ENCODE results near the gene YPEL2. TPM values are rescaled to one million over a fixed set of nuclear protein-coding genes. Genes with fewer than 3 reads are reported as not detected.
A peak's percentile ranks its signal among the peaks of the same experiment; 100 is the strongest.
"Not testable (repeated sequence)": the region's sequence is repeated elsewhere in the genome, so short reads cannot be mapped to it uniquely, and the experiment has no call there.

The YPEL2 gene
- 10 to 100 TPM; 28.6 to 37.6 (median 34.1) TPM for polyA plus RNA-seq (ENCODE audit: insufficient read length in 4 of 4)

GRCh38 chr17:59331129-59331928 lies at the start of gene YPEL2:
YPEL2 (plus strand) TSS chr17:59331655; CDS start chr17:59353410, 21,755 bp downstream.
- DNase-seq (ENCODE audit: low read depth in 4 of 4, low spot score in 2 of 4): peak in 3 of 4 donors; percentile 83 to 91 (median 89)

GRCh38 chr17:59284317-59284716 lies 47.1 kb upstream of the YPEL2 start:
- DNase-seq (ENCODE audit: low read depth in 4 of 4, low spot score in 2 of 4): no peak

- no peak for DNase-seq (ENCODE audit: low read depth in 4 of 4, low spot score in 2 of 4)
These were observed 44.0 kb upstream of the YPEL2 start for GRCh38 chr17:59287452-59287851.

GRCh38 chr17:59287891-59288290 lies 43.6 kb upstream of the YPEL2 start:
- no peak for DNase-seq (ENCODE audit: low read depth in 4 of 4, low spot score in 2 of 4)

GRCh38 chr17:59289981-59290301 lies 41.5 kb upstream of the YPEL2 start:
- no peak for DNase-seq (ENCODE audit: low read depth in 4 of 4, low spot score in 2 of 4)

GRCh38 chr17:59290302-59290998 lies 41.0 kb upstream of the YPEL2 start:
- not testable (repeated sequence) for DNase-seq (ENCODE audit: low read depth in 4 of 4, low spot score in 2 of 4)

GRCh38 chr17:59292174-59292523 lies 39.3 kb upstream of the YPEL2 start:
- DNase-seq (ENCODE audit: low read depth in 4 of 4, low spot score in 2 of 4): no peak

- DNase-seq (ENCODE audit: low read depth in 4 of 4, low spot score in 2 of 4): no peak
These were observed 35.3 kb upstream of the YPEL2 start for GRCh38 chr17:59296190-59296589.

- DNase-seq (ENCODE audit: low read depth in 4 of 4, low spot score in 2 of 4): no peak
These were observed 32.9 kb upstream of the YPEL2 start for GRCh38 chr17:59298521-59298920.

- no peak for DNase-seq (ENCODE audit: low read depth in 4 of 4, low spot score in 2 of 4)
These were observed 31.9 kb upstream of the YPEL2 start for GRCh38 chr17:59299400-59300092.

- DNase-seq (ENCODE audit: low read depth in 4 of 4, low spot score in 2 of 4): no peak
These were observed 30.5 kb upstream of the YPEL2 start for GRCh38 chr17:59300941-59301340.

- DNase-seq (ENCODE audit: low read depth in 4 of 4, low spot score in 2 of 4): no peak
These were observed 26.6 kb upstream of the YPEL2 start for GRCh38 chr17:59304811-59305210.

GRCh38 chr17:59310263-59310920 lies 21.1 kb upstream of the YPEL2 start:
- DNase-seq (ENCODE audit: low read depth in 4 of 4, low spot score in 2 of 4): no peak

- peak in 1 of 4 donors; percentile 65 for DNase-seq (ENCODE audit: low read depth in 4 of 4, low spot score in 2 of 4)
These were observed 20.4 kb upstream of the YPEL2 start for GRCh38 chr17:59311051-59311468.

- not testable (repeated sequence) for DNase-seq (ENCODE audit: low read depth in 4 of 4, low spot score in 2 of 4)
These were observed 19.9 kb upstream of the YPEL2 start for GRCh38 chr17:59311521-59311920.

- no peak for DNase-seq (ENCODE audit: low read depth in 4 of 4, low spot score in 2 of 4)
These were observed 15.6 kb upstream of the YPEL2 start for GRCh38 chr17:59315866-59316265.

- no peak for DNase-seq (ENCODE audit: low read depth in 4 of 4, low spot score in 2 of 4)
These were observed 4.1 kb upstream of the YPEL2 start for GRCh38 chr17:59327121-59327980.

GRCh38 chr17:59327981-59328290 lies 3.5 kb upstream of the YPEL2 start:
- no peak for DNase-seq (ENCODE audit: low read depth in 4 of 4, low spot score in 2 of 4)

GRCh38 chr17:59328601-59329000 lies 2.9 kb upstream of the YPEL2 start:
- DNase-seq (ENCODE audit: low read depth in 4 of 4, low spot score in 2 of 4): no peak
